A673 (cell line): Measurements from ENCODE around the gene PCDH11X. TPM values are rescaled to one million over a fixed set of nuclear protein-coding genes. Genes with fewer than 3 reads are reported as not detected.
A peak's percentile ranks its signal among the peaks of the same experiment; 100 is the strongest.
"Not testable (repeated sequence)": the region's sequence is repeated elsewhere in the genome, so short reads cannot be mapped to it uniquely, and the experiment has no call there.

Experiments
- Bru-seq: library from RNA; stranded (reverse); fragments of 400-500 nt; gene quantifications from one replicate; lab custom pipeline; 2021; lab: Mats Ljungman, UMichigan
- BruChase-seq, 2 experiments: library from RNA; stranded (reverse); fragments of 400-500 nt; gene quantifications; one replicate each; lab custom pipeline; 2021; lab: Mats Ljungman, UMichigan
- BruUV-seq: library from RNA; stranded (reverse); fragments of 400-500 nt; replicated peaks from 2 replicates; lab custom pipeline; 2021; lab: Mats Ljungman, UMichigan
- CTCF ChIA-PET: fragments of 300-600 bp; sonication (Branson Sonifier 250); formaldehyde crosslinking; loops from one replicate; lab custom pipeline; 2022; ENCODE audit warnings: antibody characterized with exemption; lab: Charles Lee
- POLR2A ChIA-PET: fragments of 300-600 bp; sonication (Branson Sonifier 250); formaldehyde crosslinking; loops from one replicate; lab custom pipeline; 2022; ENCODE audit warnings: antibody characterized with exemption; ENCODE audit not compliant: low non-redundant PET; lab: Charles Lee
- DNase-seq: peaks from one replicate; pipeline ENCODE4 v3.0.0-alpha.2; 2015; ENCODE audit warnings: low spot score
- H3K27ac ChIP-seq: fragments of 200-600 bp; sonication (generic); 2 replicates; pipeline ENCODE4 v1.5.1; 2016; ENCODE audit warnings: mixed run types, low read depth, mild to moderate bottlenecking, mixed read lengths, antibody characterized with exemption, low read length; ENCODE audit not compliant: poor library complexity, severe bottlenecking
- H3K27me3 ChIP-seq: fragments of 200-600 bp; sonication (generic); replicated peaks from 2 replicates; pipeline ENCODE4 v1.6.1; 2017; ENCODE audit warnings: mixed run types, low read depth, mild to moderate bottlenecking, mixed read lengths, antibody characterized with exemption, low read length; ENCODE audit not compliant: insufficient read depth, poor library complexity
- H3K36me3 ChIP-seq: fragments of 200-600 bp; sonication (generic); 2 replicates; pipeline ENCODE4 v1.6.1; 2016; ENCODE audit warnings: mixed run types, mild to moderate bottlenecking, mixed read lengths, antibody characterized with exemption, low read length; ENCODE audit not compliant: insufficient read depth, poor library complexity, severe bottlenecking
- H3K4me1 ChIP-seq: fragments of 200-600 bp; sonication (generic); 2 replicates; pipeline ENCODE4 v1.6.1; 2017; ENCODE audit warnings: mixed run types, mild to moderate bottlenecking, mixed read lengths, antibody characterized with exemption, low read length; ENCODE audit not compliant: insufficient read depth, poor library complexity, severe bottlenecking
- H3K4me3 ChIP-seq: fragments of 200-600 bp; sonication (generic); 2 replicates; pipeline ENCODE4 v1.5.1; 2016; ENCODE audit warnings: low read depth, mixed run types, mild to moderate bottlenecking, mixed read lengths, low read length; ENCODE audit not compliant: poor library complexity, severe bottlenecking
- H3K9me3 ChIP-seq: fragments of 200-600 bp; sonication (generic); 2 replicates; pipeline ENCODE4 v1.6.1; 2016; ENCODE audit warnings: mixed run types, low read depth, mild to moderate bottlenecking, mixed read lengths, antibody characterized with exemption, low read length; ENCODE audit not compliant: poor library complexity, severe bottlenecking
- intact Hi-C: fragments of 100-400 bp; cut with micrococcal nuclease; formaldehyde crosslinking; loops from one replicate; pipeline ENCODE4 v1.10.0; 2022; ENCODE audit not compliant: unreplicated experiment
- long read RNA-seq: library from polyadenylated mRNA; stranded (forward); transcript quantifications from one replicate; pipeline ENCODE4 v2.0.0, GENCODE V29; 2022
- total RNA-seq: library from RNA; stranded (reverse); gene quantifications from 2 replicates; pipeline ENCODE4 v1.2.3, GENCODE V29; 2021
- TF ChIP-seq, protein P1 (sequence below): fragments of 300-800, 200-600 bp; sonication (generic); conservative IDR thresholded peaks from 2 replicates; pipeline ENCODE4 v1.5.1; 2017; ENCODE audit warnings: low read depth, mild to moderate bottlenecking, antibody characterized with exemption, low read length, moderate library complexity, mixed read lengths

Gene PCDH11X, protein sequence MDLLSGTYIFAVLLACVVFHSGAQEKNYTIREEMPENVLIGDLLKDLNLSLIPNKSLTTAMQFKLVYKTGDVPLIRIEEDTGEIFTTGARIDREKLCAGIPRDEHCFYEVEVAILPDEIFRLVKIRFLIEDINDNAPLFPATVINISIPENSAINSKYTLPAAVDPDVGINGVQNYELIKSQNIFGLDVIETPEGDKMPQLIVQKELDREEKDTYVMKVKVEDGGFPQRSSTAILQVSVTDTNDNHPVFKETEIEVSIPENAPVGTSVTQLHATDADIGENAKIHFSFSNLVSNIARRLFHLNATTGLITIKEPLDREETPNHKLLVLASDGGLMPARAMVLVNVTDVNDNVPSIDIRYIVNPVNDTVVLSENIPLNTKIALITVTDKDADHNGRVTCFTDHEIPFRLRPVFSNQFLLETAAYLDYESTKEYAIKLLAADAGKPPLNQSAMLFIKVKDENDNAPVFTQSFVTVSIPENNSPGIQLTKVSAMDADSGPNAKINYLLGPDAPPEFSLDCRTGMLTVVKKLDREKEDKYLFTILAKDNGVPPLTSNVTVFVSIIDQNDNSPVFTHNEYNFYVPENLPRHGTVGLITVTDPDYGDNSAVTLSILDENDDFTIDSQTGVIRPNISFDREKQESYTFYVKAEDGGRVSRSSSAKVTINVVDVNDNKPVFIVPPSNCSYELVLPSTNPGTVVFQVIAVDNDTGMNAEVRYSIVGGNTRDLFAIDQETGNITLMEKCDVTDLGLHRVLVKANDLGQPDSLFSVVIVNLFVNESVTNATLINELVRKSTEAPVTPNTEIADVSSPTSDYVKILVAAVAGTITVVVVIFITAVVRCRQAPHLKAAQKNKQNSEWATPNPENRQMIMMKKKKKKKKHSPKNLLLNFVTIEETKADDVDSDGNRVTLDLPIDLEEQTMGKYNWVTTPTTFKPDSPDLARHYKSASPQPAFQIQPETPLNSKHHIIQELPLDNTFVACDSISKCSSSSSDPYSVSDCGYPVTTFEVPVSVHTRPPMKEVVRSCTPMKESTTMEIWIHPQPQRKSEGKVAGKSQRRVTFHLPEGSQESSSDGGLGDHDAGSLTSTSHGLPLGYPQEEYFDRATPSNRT (N-terminal part only)
- total RNA-seq (21.4 and 24.1 TPM in 2 replicates), Bru-seq, nascent RNA (percentile 68 among the genes with signal in this experiment), BruChase-seq, experiment 1, labeled RNA remaining after a 2-hour chase (percentile 71 among the genes with signal in this experiment), BruChase-seq, experiment 2, labeled RNA remaining after a 6-hour chase (percentile 74 among the genes with signal in this experiment)
- long read RNA-seq, full-length matches to known transcripts, result 1 of 32 reads
- long read RNA-seq, partial matches to known transcripts, result 2 of 32 reads
- long read RNA-seq, other reads (novel, unspliced or antisense), result 29 of 32 reads

DNA sequence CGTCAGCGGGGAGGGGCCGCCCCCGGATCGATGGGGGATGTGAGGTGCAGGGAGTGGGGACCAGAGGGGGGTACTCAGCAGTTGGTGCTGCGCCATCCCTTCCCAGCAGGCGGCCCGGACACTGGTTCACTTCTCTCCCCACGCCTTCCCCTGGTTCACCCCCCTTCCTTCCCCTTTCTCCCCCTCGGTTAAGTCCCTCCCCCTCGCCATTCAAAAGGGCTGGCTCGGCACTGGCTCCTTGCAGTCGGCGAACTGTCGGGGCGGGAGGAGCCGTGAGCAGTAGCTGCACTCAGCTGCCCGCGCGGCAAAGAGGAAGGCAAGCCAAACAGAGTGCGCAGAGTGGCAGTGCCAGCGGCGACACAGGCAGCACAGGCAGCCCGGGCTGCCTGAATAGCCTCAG is at the start of gene PCDH11X:
PCDH11X (plus strand) TSS at position 241 of the 400 bp plus-strand sequence. CDS start 56,130 bp downstream, outside the sequence.
- H3K4me1 ChIP-seq, POLR2A ChIA-PET, H3K9me3 ChIP-seq, H3K27ac ChIP-seq, H3K36me3 ChIP-seq, CTCF ChIA-PET, intact Hi-C loops, BruUV-seq: not testable (repeated sequence)
- peak within 1 kb of the TSS; percentile 52 for H3K4me3 ChIP-seq
- peaks cover 11% of the 10 kb centered on the region for H3K27me3 ChIP-seq
- DNase-seq, result peak; percentile 89

DNA sequence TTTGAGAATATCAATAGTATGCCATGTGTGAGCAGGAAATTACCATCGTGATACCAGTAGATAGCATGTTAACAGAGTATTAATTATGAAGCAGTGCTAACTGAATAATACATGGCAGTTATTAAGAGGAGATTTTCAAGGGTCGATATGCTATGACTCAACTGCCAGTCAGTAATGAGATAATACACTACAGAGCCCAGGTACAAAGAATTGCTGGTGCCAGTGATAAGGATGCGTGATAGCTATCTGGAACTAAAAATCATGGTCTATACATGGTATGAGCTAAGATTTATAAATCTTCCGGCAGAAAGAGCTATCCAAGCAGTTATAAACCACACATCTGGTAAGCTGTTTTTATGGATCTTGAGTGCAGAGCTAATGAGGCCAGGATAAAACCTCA is 31.7 kb upstream of the PCDH11X start:
- H3K4me3 ChIP-seq, H3K9me3 ChIP-seq, BruUV-seq, POLR2A ChIA-PET, H3K27me3 ChIP-seq, H3K36me3 ChIP-seq, H3K4me1 ChIP-seq, intact Hi-C loops, H3K27ac ChIP-seq, CTCF ChIA-PET, DNase-seq: not testable (repeated sequence)

DNA sequence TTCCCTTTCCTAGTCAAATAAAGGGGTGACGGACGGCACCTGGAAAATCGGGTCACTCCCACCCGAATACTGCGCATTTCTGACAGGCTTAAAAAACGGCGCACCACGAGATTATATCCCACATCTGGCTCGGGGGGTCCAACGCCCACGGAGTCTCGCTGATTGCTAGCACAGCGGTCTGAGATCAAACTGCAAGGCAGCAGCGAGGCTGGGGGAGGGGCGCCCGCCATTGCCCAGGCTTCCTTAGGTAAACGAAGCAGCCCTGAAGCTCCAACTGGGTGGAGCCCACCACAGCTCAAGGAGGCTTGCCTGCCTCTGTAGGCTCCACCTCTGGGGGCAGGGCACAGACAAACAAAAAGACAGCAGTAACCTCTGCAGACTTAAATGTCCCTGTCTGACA is 26.2 kb upstream of the PCDH11X start:
- H3K4me1 ChIP-seq, BruUV-seq, H3K27ac ChIP-seq, DNase-seq, CTCF ChIA-PET, H3K36me3 ChIP-seq, H3K9me3 ChIP-seq, intact Hi-C loops, H3K4me3 ChIP-seq, H3K27me3 ChIP-seq, POLR2A ChIA-PET: not testable (repeated sequence)

DNA sequence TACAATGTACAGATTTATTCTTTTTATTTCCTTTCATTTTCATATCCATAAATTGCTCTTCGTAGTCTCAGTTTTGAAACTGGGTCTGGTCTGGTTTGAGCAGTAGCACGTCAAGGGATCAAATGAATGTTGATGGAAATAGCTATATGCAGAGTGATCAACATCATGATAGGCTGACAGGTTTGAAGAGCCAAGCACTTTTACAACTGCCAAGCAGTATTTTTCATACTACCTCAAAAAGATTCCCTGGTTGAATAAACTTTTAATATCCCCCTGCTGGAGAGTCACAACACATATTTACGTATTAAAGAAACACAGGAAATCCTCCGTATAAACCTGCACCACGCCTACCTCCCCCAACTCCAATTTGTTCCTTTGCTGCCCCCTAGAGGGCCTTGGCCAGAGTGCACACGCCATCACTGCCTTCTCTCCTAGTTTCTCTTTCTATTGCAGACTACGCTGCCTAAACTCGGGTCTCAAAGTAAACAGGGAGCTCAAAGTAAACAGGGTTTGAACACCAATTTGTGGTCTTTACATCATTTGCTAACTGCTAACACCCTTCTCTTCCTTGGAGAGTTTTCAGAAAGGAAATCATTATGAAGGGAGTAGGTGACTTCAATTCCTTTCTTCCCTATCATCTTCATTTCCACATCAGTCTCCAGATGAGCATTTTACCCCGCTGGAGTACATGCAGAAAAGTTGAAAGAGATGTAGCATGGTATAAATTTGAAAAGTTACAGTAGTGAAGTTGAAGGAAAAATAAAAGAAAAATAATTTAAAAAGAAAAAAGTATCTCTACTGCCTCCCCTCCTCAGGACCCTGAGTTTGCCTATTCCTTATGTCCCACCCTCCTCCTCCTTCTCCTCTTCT is 8.3 kb upstream of the PCDH11X start:
- POLR2A ChIA-PET, DNase-seq, H3K4me3 ChIP-seq, H3K27me3 ChIP-seq, H3K36me3 ChIP-seq, intact Hi-C loops, H3K9me3 ChIP-seq, BruUV-seq, H3K4me1 ChIP-seq, H3K27ac ChIP-seq: not testable (repeated sequence)
- TF ChIP-seq, protein P1, sequence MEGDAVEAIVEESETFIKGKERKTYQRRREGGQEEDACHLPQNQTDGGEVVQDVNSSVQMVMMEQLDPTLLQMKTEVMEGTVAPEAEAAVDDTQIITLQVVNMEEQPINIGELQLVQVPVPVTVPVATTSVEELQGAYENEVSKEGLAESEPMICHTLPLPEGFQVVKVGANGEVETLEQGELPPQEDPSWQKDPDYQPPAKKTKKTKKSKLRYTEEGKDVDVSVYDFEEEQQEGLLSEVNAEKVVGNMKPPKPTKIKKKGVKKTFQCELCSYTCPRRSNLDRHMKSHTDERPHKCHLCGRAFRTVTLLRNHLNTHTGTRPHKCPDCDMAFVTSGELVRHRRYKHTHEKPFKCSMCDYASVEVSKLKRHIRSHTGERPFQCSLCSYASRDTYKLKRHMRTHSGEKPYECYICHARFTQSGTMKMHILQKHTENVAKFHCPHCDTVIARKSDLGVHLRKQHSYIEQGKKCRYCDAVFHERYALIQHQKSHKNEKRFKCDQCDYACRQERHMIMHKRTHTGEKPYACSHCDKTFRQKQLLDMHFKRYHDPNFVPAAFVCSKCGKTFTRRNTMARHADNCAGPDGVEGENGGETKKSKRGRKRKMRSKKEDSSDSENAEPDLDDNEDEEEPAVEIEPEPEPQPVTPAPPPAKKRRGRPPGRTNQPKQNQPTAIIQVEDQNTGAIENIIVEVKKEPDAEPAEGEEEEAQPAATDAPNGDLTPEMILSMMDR, result peak; percentile 39; the same call in 1 of the 2 replicates
- CTCF ChIA-PET, result interaction anchor here (0.6 kb wide), 1 partner anchor 1804 kb away, joined by 4 read pairs; no protein-coding TSS in a partner anchor
